BLaER1 (cell line): ENCODE results near the gene SOX8.

ENCODE experiments used
- H3K27ac ChIP-seq: shearing (Covaris generic); formaldehyde crosslinking; 2 replicates; pipeline ENCODE4 v1.8.1; 2022
- H3K27me3 ChIP-seq: shearing (Covaris generic); formaldehyde crosslinking; 2 replicates; pipeline ENCODE4 v1.8.1; 2022
- H3K36me3 ChIP-seq: shearing (Covaris generic); formaldehyde crosslinking; 2 replicates; pipeline ENCODE4 v1.8.1; 2022
- H3K4me1 ChIP-seq: shearing (Covaris generic); formaldehyde crosslinking; 2 replicates; pipeline ENCODE4 v1.8.1; 2022
- H3K4me2 ChIP-seq: shearing (Covaris generic); formaldehyde crosslinking; 2 replicates; pipeline ENCODE4 v1.8.1; 2022
- H3K4me3 ChIP-seq: shearing (Covaris generic); formaldehyde crosslinking; 2 replicates; pipeline ENCODE4 v1.8.1; 2022
- H3K9ac ChIP-seq: shearing (Covaris generic); formaldehyde crosslinking; 2 replicates; pipeline ENCODE4 v1.8.1; 2022
- H3K9me3 ChIP-seq: shearing (Covaris generic); formaldehyde crosslinking; 2 replicates; pipeline ENCODE4 v1.8.1; 2022
- H4K20me1 ChIP-seq: shearing (Covaris generic); formaldehyde crosslinking; 2 replicates; pipeline ENCODE4 v1.8.1; 2022
- Cebpa-rat ChIP-seq: shearing (Covaris generic); IDR thresholded peaks from 2 replicates; pipeline ENCODE4 v1.8.1; 2022

SOX8 gene

DNA sequence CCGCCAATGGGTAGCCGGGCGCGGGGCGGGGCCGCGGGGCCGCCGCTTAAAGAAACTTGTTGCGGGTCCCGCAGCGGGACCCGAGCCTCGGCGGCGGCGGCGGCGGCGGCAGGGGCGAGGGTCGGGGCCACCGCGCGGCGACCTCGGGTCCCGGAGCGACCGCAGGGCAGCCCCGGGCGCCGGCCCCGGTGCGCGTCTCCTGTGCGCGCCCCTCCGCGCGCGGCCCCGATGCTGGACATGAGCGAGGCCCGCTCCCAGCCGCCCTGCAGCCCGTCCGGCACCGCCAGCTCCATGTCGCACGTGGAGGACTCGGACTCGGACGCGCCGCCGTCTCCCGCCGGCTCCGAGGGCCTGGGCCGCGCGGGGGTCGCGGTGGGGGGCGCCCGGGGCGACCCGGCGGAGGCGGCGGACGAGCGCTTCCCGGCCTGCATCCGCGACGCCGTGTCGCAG is at the start of gene SOX8:
Gene SOX8 (plus strand): TSS at position 76 of the 450 bp plus-strand sequence. CDS start 153 bp downstream, at position 229.
- Histone ChIP-seq H4K20me1 (peaks cover 73% of the 10 kb centered on the region), H3K4me2 (peak within 1 kb of the TSS; percentile 97), H3K36me3 (no peaks in the 10 kb centered on the region), H3K9me3 (no peaks in the 10 kb centered on the region), H3K9ac (0 out of 2 replicates have a peak within 1 kb of the TSS, but pooled peaks have one; percentile 10), H3K27ac (no peak within 1 kb of the TSS), H3K27me3 (peaks cover 97% of the 10 kb centered on the region), H3K4me3 (peak within 1 kb of the TSS; percentile 66), H3K4me1 (peaks cover 48% of the 10 kb centered on the region)
- no peak for TF ChIP-seq Cebpa-rat

DNA sequence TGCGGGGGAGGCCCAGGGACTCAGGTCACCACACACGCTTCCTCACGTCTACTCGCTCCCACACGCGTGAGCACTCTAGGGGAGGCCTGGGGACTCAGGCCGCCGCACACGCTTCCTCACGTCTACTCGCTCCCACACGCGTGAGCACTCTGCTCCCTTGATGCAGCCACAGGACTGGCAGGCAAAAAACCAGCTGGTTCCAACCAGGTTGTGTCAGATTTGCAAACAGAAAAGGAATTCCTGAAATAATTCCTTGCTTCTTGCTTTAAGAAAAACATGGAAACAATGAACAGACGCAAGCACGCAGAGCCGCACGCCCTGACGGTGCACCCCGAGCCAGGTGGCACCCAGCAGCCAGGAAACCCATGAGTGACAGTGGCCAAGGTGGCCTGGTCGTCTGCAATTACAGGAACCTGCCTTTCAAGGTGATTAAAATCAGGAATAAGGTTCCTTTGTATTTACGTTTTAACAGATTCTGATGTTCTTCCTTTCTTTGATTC is 48.7 kb upstream of the SOX8 start:
- no peak for TF ChIP-seq Cebpa-rat
- H3K27me3 ChIP-seq: no peaks in the 10 kb centered on the region

DNA sequence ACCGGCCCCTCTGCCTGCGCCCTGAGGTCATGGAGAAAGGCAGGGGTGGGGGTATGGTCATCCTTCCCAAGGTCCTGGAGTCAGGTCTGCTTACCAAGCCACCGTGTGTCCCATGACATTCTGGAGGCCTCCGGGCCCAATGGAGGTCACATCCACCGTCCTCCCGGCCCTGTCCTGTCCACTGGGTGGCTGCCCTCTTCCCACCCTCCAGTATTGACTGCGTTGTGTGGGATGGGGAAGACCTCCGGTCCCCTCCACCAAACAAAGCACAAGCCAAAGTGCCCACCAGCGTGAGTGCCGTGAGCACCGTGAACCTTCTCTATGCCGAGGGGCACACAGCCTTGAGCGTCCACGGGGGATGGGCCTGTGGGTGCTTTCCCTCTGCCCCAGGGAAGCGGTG is 48.0 kb upstream of the SOX8 start:
- Histone ChIP-seq H3K27me3 (no peaks in the 10 kb centered on the region), H3K4me1 (peaks cover 21% of the 10 kb centered on the region), H3K36me3 (peaks cover 53% of the 10 kb centered on the region), H3K4me2 (no peak overlapping the region), H4K20me1 (peaks cover 4% of the 10 kb centered on the region; the same call in 1 of the 2 replicates), H3K4me3 (no peak overlapping the region), H3K9ac (no peak overlapping the region), H3K27ac (no peak overlapping the region), H3K9me3 (no peaks in the 10 kb centered on the region)
- no peak for TF ChIP-seq Cebpa-rat

More for the DNA sequence above, 48.7 kb upstream of the SOX8 start:
- H3K27ac ChIP-seq: no peak overlapping the region
- H3K4me3 ChIP-seq: no peak overlapping the region
- H3K4me1 ChIP-seq: peaks cover 21% of the 10 kb centered on the region
- H4K20me1 ChIP-seq: peaks cover 1% of the 10 kb centered on the region; the same call in 1 of the 2 replicates
- H3K4me2 ChIP-seq: no peak overlapping the region
- no peak overlapping the region for H3K9ac ChIP-seq
- H3K9me3 ChIP-seq: no peaks in the 10 kb centered on the region
- H3K36me3 ChIP-seq: peaks cover 48% of the 10 kb centered on the region

DNA sequence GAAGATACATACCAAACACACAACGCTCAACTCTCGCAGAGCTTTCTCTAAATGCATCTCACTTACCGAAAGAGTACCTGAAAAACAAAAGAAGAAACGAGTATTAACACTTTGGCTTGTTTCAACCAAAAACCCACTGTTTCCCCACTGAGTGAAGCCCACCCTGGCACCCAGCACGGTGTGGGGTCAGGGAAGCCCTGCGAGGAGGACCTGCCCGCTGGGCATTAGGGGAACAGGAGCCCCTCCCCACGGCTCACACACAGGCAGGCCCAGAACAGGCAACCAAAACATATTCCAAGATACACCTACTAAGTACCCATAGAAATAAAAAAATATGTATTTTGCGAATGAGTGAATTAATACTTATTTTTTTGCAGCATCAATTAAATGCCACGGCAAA is 47.4 kb upstream of the SOX8 start:
- Histone ChIP-seq H3K36me3 (peaks cover 51% of the 10 kb centered on the region), H3K9me3 (no peaks in the 10 kb centered on the region), H3K27ac (no peak overlapping the region), H4K20me1 (peaks cover 4% of the 10 kb centered on the region; the same call in 1 of the 2 replicates), H3K9ac (no peak overlapping the region), H3K4me1 (peaks cover 25% of the 10 kb centered on the region), H3K4me3 (no peak overlapping the region), H3K27me3 (no peaks in the 10 kb centered on the region), H3K4me2 (no peak overlapping the region)
- no peak for TF ChIP-seq Cebpa-rat

DNA sequence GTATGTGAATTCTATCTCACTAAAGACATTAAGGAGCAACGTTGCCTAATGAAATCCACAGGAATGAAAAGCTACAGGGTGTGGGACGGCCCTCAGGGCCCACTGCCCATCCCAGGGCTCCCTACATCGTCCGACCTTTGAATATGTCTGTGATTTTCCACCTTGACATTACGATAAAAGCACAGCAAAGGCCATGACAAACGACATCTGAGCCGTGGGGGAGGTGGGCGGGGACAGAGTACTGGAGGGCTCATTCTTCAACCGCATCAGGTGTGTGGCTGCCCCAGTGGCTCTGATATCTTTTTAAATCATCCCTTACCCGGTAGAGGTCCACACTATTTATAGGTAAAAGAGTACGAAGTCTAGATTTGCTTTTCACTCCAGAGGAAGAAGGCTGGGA is 45.9 kb upstream of the SOX8 start:
- Histone ChIP-seq H3K9me3 (peaks cover 9% of the 10 kb centered on the region), H3K27me3 (no peaks in the 10 kb centered on the region), H3K27ac (no peak overlapping the region), H4K20me1 (peaks cover 4% of the 10 kb centered on the region; the same call in 1 of the 2 replicates), H3K4me1 (peaks cover 33% of the 10 kb centered on the region), H3K36me3 (peaks cover 50% of the 10 kb centered on the region), H3K9ac (no peak overlapping the region), H3K4me2 (no peak overlapping the region), H3K4me3 (no peak overlapping the region)
- no peak for TF ChIP-seq Cebpa-rat

DNA sequence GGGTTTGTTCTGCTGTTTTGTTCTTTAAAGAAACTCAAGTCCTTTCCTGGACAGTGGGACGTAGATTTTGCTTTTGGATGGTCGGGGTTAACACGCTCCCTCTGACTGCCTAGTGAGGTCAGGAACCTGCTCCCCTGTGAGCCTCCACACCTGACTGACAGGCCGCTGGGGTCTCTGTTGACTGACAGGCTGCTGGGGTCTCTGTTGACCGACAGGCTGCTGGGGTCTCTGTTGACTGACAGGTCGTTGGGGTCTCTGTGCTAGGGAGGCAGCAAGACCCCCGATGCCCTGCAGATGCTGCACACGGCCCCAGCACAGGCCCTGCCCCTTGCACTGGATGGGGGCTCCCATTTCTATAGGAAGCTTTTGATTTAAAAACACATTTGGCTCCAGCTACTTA is 44.3 kb upstream of the SOX8 start:
- Histone ChIP-seq H3K27me3 (no peaks in the 10 kb centered on the region), H3K4me1 (peaks cover 26% of the 10 kb centered on the region), H3K9ac (no peak overlapping the region), H3K4me2 (no peak overlapping the region), H3K4me3 (no peak overlapping the region), H3K36me3 (peaks cover 55% of the 10 kb centered on the region), H3K27ac (no peak overlapping the region), H3K9me3 (peaks cover 26% of the 10 kb centered on the region), H4K20me1 (peaks cover 4% of the 10 kb centered on the region; the same call in 1 of the 2 replicates)
- TF ChIP-seq Cebpa-rat: no peak

DNA sequence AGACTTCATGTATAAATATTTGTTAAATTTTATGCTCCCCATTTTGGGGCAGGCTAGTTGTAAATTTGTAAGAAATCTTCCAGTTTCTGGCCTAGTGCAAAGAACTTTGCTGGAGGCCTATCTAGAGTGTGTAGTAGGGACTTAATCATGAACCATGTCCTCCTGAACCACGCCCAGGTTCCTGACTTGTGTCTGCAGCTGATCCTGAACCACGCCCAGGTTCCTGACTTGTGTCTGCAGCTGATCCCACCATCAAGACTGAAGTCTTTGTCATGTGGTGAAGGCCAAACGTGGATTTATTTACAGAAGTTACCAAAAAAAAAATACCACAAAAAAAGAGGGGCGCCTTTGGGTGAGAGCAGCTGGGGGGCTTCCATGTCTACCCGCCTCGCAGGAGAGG is 43.8 kb upstream of the SOX8 start:
- Histone ChIP-seq H3K4me1 (peaks cover 26% of the 10 kb centered on the region), H3K27me3 (no peaks in the 10 kb centered on the region), H3K4me3 (no peak overlapping the region), H3K36me3 (peaks cover 58% of the 10 kb centered on the region), H4K20me1 (peaks cover 4% of the 10 kb centered on the region; the same call in 1 of the 2 replicates), H3K4me2 (no peak overlapping the region), H3K27ac (no peak overlapping the region), H3K9me3 (peaks cover 30% of the 10 kb centered on the region), H3K9ac (no peak overlapping the region)
- TF ChIP-seq Cebpa-rat: no peak

DNA sequence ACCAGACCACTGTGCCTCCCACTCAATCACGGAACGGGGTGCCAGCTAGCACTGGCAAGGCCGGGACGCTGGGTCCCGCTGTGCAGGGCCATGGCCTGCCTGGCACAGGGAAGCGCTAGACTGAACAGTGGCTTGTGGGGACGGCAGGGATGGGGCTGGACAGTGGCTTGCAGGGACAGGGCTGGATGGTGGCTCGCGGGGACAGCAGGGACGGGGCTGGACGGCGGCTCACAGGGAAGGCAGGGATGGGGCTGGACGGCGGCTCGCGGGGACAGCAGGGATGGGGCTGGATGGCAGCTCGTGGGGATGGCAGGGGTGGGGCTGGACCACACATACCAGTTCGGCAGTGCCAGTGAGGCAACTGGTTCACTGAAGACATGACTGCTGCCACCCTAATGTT is 43.4 kb upstream of the SOX8 start:
- no peaks in the 10 kb centered on the region for H3K27me3 ChIP-seq
- no peak overlapping the region for H3K4me2 ChIP-seq
- peaks cover 4% of the 10 kb centered on the region; the same call in 1 of the 2 replicates for H4K20me1 ChIP-seq
- no peak overlapping the region for H3K27ac ChIP-seq
- TF ChIP-seq Cebpa-rat: no peak
- peaks cover 34% of the 10 kb centered on the region for H3K9me3 ChIP-seq
- H3K36me3 ChIP-seq: peaks cover 56% of the 10 kb centered on the region
- H3K4me3 ChIP-seq: no peak overlapping the region
- H3K4me1 ChIP-seq: peaks cover 26% of the 10 kb centered on the region
- no peak overlapping the region for H3K9ac ChIP-seq

DNA sequence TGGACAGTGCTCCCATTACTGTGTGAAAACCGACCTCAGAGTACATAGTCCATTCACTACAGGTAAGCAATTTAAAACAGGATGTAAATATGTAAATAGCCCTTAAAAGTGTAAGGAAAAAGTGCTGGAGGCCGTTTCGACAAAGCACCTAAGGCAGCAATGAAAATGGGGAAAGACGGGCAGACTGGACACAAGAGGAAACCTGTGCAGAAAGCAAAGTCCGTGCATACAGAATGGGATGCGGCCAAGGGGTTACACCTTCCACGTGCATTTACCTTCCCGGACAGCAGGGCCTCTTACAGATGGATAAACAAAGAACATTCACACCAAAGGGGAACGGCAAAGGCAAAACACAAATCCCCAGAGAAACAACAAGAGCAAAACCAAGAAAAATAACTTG is 42.8 kb upstream of the SOX8 start:
- no peak overlapping the region for H3K4me3 ChIP-seq
- no peaks in the 10 kb centered on the region for H3K27me3 ChIP-seq
- H3K36me3 ChIP-seq: peaks cover 55% of the 10 kb centered on the region
- H3K27ac ChIP-seq: no peak overlapping the region
- H3K9me3 ChIP-seq: peaks cover 40% of the 10 kb centered on the region
- no peak for TF ChIP-seq Cebpa-rat
- H3K4me2 ChIP-seq: no peak overlapping the region
- H3K4me1 ChIP-seq: peaks cover 26% of the 10 kb centered on the region
- H4K20me1 ChIP-seq: peaks cover 4% of the 10 kb centered on the region; the same call in 1 of the 2 replicates
- H3K9ac ChIP-seq: no peak overlapping the region

DNA sequence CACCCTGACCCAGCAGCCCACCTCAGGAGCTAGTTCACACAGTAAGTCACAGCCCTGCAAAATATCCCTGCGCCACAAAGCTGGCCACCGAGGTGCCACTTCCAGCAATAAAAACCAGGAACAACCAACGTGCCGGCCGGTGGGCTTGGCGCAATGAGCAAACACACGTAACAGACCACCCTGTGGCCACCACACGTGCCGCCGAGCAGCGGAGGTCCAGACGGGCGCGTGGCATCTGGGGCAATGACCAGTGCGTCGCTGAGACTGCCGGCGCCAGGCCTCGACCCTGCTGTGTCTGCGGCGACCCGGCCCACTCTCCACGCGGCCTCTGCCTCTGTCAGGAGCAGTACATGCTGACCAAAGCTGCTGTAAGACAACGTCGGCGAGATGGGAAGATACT is 42.3 kb upstream of the SOX8 start:
- Histone ChIP-seq H4K20me1 (peaks cover 4% of the 10 kb centered on the region; the same call in 1 of the 2 replicates), H3K4me3 (no peak overlapping the region), H3K4me2 (no peak overlapping the region), H3K9me3 (peaks cover 46% of the 10 kb centered on the region), H3K27me3 (no peaks in the 10 kb centered on the region), H3K36me3 (peaks cover 56% of the 10 kb centered on the region), H3K27ac (no peak overlapping the region), H3K9ac (no peak overlapping the region), H3K4me1 (peaks cover 26% of the 10 kb centered on the region)
- TF ChIP-seq Cebpa-rat: no peak
